HG02610 (cell line): ENCODE measurements around the gene CUX1.
"Not testable (repeated sequence)": the region's sequence is repeated elsewhere in the genome, so short reads cannot be mapped to it uniquely, and the experiment has no call there.

Source experiments
- ATAC-seq: cut with Tn5 transposase; IDR thresholded peaks from one replicate; pipeline ENCODE4 v1.9.1; 2021; ENCODE audit warnings: mild to moderate bottlenecking, moderate library complexity; ENCODE audit not compliant: unreplicated experiment

The CUX1 gene

GRCh38 chr7:101817471-101818286, at the start of gene CUX1:
TSS of gene CUX1 (plus strand) at chr7:101817626. CDS start at chr7:101817640, 14 bp downstream.
- no peak for ATAC-seq

- ATAC-seq = no peak
Measured at GRCh38 chr7:101768280-101768679, 49.1 kb upstream of the CUX1 start.

- ATAC-seq = no peak
Measured at GRCh38 chr7:101770466-101770865, 47.0 kb upstream of the CUX1 start.

- no peak for ATAC-seq
Measured at GRCh38 chr7:101772508-101773211, 44.8 kb upstream of the CUX1 start.

GRCh38 chr7:101775181-101775580, 42.2 kb upstream of the CUX1 start:
- ATAC-seq = no peak

GRCh38 chr7:101778026-101778580, 39.3 kb upstream of the CUX1 start:
- no peak for ATAC-seq

GRCh38 chr7:101779267-101779666, 38.2 kb upstream of the CUX1 start:
- ATAC-seq = no peak

- no peak for ATAC-seq
Measured at GRCh38 chr7:101780281-101780680, 37.1 kb upstream of the CUX1 start.

- ATAC-seq = no peak
Measured at GRCh38 chr7:101781439-101781838, 36.0 kb upstream of the CUX1 start.

- no peak for ATAC-seq
Measured at GRCh38 chr7:101782476-101782875, 35.0 kb upstream of the CUX1 start.

GRCh38 chr7:101782896-101783295, 34.5 kb upstream of the CUX1 start:
- no peak for ATAC-seq

- no peak for ATAC-seq
Measured at GRCh38 chr7:101783381-101784181, 33.8 kb upstream of the CUX1 start.

GRCh38 chr7:101784292-101785127, 32.9 kb upstream of the CUX1 start:
- no peak for ATAC-seq

- no peak for ATAC-seq
Measured at GRCh38 chr7:101787864-101788263, 29.6 kb upstream of the CUX1 start.

- ATAC-seq = no peak
Measured at GRCh38 chr7:101788517-101788916, 28.9 kb upstream of the CUX1 start.

GRCh38 chr7:101790566-101791293, 26.7 kb upstream of the CUX1 start:
- ATAC-seq = no peak

- no peak for ATAC-seq
Measured at GRCh38 chr7:101792051-101792681, 25.3 kb upstream of the CUX1 start.

GRCh38 chr7:101792682-101793071, 24.7 kb upstream of the CUX1 start:
- not testable (repeated sequence) for ATAC-seq

- ATAC-seq = no peak
Measured at GRCh38 chr7:101795461-101795860, 22.0 kb upstream of the CUX1 start.
